ENCODE measurements around the gene PIK3CB.

PIK3CB gene

DNA sequence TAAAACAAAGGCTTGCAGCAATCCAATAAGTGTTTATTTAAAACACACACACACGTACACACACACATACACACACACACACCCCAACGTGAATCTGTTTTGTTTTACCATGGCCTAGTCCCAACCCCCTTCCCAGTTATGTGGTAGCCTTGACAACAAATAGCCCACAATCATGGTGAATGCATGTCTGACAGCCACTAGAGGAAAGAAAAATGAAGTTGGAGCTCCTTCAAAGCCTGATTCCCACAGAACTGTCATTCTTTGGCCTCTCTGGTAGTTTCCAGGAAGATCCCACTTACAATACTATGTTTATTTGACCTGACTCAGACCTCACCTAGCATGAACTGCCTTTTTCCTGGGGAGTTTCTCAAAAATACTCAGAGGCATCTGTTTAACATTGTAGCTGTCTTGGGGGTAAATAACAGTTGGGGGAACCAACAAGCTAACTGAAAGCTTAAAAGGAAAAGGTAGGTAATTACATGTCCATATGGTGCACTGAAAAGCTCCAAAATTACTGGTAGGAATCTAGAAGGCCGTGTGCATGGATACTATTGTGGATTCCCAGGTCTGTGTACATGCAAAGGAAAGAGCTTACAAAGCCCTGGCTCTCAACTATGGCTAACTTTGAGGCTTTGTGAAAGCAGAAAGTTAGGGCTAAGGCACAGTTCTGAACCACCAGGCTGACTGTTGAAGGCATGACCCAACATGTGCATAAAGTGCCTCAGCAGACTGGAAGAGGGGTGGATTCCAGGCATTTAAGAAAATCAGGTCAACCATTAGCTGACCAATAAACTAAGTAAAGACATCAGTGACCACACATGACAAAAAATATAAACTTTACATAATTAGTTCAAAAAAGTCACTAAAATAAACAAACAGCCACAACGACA lies 160.8 kb downstream of the PIK3CB start:
- Histone ChIP-seq H3K27ac (ENCODE audit: low read length) (no peak overlapping the region), H3K36me3 (ENCODE audit: insufficient read depth, low read depth, low read length) (peaks cover 17% of the 10 kb centered on the region; the same call in 1 of the 2 replicates), H3K9ac (ENCODE audit: low read depth, low read length) (no peak overlapping the region), H3K9me3 (ENCODE audit: insufficient read depth, low read depth, low read length) (no peaks in the 10 kb centered on the region; the same call in 1 of the 2 replicates), H3K4me3 (ENCODE audit: low read length) (no peak overlapping the region), H3K4me1 (ENCODE audit: insufficient read depth, low read length) (peaks cover 10% of the 10 kb centered on the region), H3K27me3 (ENCODE audit: insufficient read depth, low read length) (no peaks in the 10 kb centered on the region)

GRCh38 chr3:138670407-138670806 lies 164.3 kb downstream of the PIK3CB start:
- Histone ChIP-seq H3K36me3 (ENCODE audit: insufficient read depth, low read depth, low read length) (peaks cover 9% of the 10 kb centered on the region), H3K4me1 (ENCODE audit: insufficient read depth, low read length) (peaks cover 10% of the 10 kb centered on the region), H3K27me3 (ENCODE audit: insufficient read depth, low read length) (no peaks in the 10 kb centered on the region), H3K27ac (ENCODE audit: low read length) (no peak overlapping the region), H3K9me3 (ENCODE audit: insufficient read depth, low read depth, low read length) (no peaks in the 10 kb centered on the region), H3K4me3 (ENCODE audit: low read length) (no peak overlapping the region), H3K9ac (ENCODE audit: low read depth, low read length) (no peak overlapping the region)

DNA sequence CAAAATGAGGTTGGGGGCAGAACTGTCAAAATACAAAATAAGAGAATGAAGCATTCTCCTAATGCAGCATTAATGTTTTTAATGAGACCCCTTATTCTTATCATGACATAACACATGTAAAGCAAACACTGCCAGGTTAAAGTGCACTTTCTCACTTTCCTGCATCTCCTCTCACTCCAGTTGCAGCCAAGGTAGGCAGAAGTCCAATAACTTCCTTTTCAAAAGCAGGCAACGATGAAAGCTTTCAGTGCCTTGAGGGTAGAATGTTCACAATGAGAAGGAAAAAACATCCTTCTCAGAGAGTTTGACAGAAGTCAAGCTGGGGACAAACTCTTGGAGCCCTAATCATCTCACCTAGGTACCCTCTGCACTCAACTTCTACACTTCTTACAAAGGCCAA lies 166.6 kb downstream of the PIK3CB start:
- H3K4me3 ChIP-seq (ENCODE audit: low read length), result no peak overlapping the region
- no peak overlapping the region for H3K27ac ChIP-seq (ENCODE audit: low read length)
- peaks cover 3% of the 10 kb centered on the region; the same call in 1 of the 2 replicates for H3K4me1 ChIP-seq (ENCODE audit: insufficient read depth, low read length)
- H3K9me3 ChIP-seq (ENCODE audit: insufficient read depth, low read depth, low read length), result no peaks in the 10 kb centered on the region
- peaks cover 19% of the 10 kb centered on the region for H3K36me3 ChIP-seq (ENCODE audit: insufficient read depth, low read depth, low read length)
- H3K9ac ChIP-seq (ENCODE audit: low read depth, low read length), result no peak overlapping the region
- H3K27me3 ChIP-seq (ENCODE audit: insufficient read depth, low read length), result no peaks in the 10 kb centered on the region

- H3K4me1 ChIP-seq (ENCODE audit: insufficient read depth, low read length), result no peaks in the 10 kb centered on the region
- H3K9ac ChIP-seq (ENCODE audit: low read depth, low read length), result no peak overlapping the region
- no peak overlapping the region for H3K4me3 ChIP-seq (ENCODE audit: low read length)
- H3K27ac ChIP-seq (ENCODE audit: low read length), result no peak overlapping the region
- H3K9me3 ChIP-seq (ENCODE audit: insufficient read depth, low read depth, low read length), result no peaks in the 10 kb centered on the region
- peaks cover 40% of the 10 kb centered on the region for H3K36me3 ChIP-seq (ENCODE audit: insufficient read depth, low read depth, low read length)
- H3K27me3 ChIP-seq (ENCODE audit: insufficient read depth, low read length), result no peaks in the 10 kb centered on the region
Measured at GRCh38 chr3:138657508-138657907, 177.2 kb downstream of the PIK3CB start.

DNA sequence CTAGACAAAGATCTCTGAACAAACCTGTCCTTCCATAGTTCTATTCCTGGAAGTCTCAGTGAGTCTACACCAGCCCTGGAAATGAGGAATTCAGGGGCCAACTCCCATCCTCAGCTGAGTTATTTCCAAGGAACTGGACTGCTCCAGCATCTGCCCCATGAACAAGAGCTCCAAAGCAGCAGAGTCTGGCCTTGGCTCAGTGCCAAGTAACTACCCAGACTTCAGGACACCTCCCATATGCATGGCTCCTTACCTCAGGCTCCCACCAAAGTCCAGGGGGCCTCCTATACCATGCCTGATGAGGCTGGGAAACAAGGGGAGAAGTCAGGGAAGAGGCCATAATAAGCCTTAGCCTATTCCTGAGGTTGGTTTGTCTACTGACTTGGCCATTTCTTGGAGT lies 181.2 kb downstream of the PIK3CB start:
- no peaks in the 10 kb centered on the region for H3K4me1 ChIP-seq (ENCODE audit: insufficient read depth, low read length)
- H3K9ac ChIP-seq (ENCODE audit: low read depth, low read length), result no peak overlapping the region
- H3K4me3 ChIP-seq (ENCODE audit: low read length), result no peak overlapping the region
- H3K36me3 ChIP-seq (ENCODE audit: insufficient read depth, low read depth, low read length), result peaks cover 56% of the 10 kb centered on the region
- peaks cover 19% of the 10 kb centered on the region for H3K9me3 ChIP-seq (ENCODE audit: insufficient read depth, low read depth, low read length)
- H3K27ac ChIP-seq (ENCODE audit: low read length), result no peak overlapping the region
- H3K27me3 ChIP-seq (ENCODE audit: insufficient read depth, low read length), result no peaks in the 10 kb centered on the region

GRCh38 chr3:138649134-138649533 lies 185.6 kb downstream of the PIK3CB start:
- H3K27ac ChIP-seq (ENCODE audit: low read length), result no peak overlapping the region
- peaks cover 49% of the 10 kb centered on the region for H3K9me3 ChIP-seq (ENCODE audit: insufficient read depth, low read depth, low read length)

GRCh38 chr3:138646513-138646912 lies 188.2 kb downstream of the PIK3CB start:
- H3K27me3 ChIP-seq (ENCODE audit: insufficient read depth, low read length), result no peaks in the 10 kb centered on the region
- peaks cover 19% of the 10 kb centered on the region for H3K36me3 ChIP-seq (ENCODE audit: insufficient read depth, low read depth, low read length)
- H3K27ac ChIP-seq (ENCODE audit: low read length), result no peak overlapping the region
- no peaks in the 10 kb centered on the region for H3K4me1 ChIP-seq (ENCODE audit: insufficient read depth, low read length)
- peaks cover 73% of the 10 kb centered on the region for H3K9me3 ChIP-seq (ENCODE audit: insufficient read depth, low read depth, low read length)
- H3K4me3 ChIP-seq (ENCODE audit: low read length), result no peak overlapping the region
- no peak overlapping the region for H3K9ac ChIP-seq (ENCODE audit: low read depth, low read length)

More at GRCh38 chr3:138649134-138649533, 185.6 kb downstream of the PIK3CB start:
- Histone ChIP-seq H3K9ac (ENCODE audit: low read depth, low read length) (no peak overlapping the region), H3K27me3 (ENCODE audit: insufficient read depth, low read length) (no peaks in the 10 kb centered on the region), H3K36me3 (ENCODE audit: insufficient read depth, low read depth, low read length) (peaks cover 34% of the 10 kb centered on the region), H3K4me1 (ENCODE audit: insufficient read depth, low read length) (no peaks in the 10 kb centered on the region), H3K4me3 (ENCODE audit: low read length) (no peak overlapping the region)

DNA sequence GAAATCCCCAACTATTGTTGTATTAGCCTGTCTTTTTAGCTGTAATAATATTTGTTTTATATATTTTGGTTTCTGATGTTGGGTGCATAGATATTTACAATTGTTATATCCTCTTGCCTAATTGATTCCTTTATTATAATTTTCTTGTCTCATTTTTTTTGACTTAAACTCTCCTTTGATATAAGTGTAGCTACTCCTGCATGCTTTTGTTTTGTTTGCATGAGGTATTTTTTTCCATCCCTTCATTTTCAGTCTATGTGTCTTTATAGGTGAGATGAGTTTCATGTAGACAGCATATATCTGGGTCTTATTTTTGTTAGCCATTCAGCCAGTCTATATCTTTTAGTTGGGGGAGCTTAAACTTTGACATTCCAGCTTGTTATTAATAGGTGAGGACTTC lies 188.7 kb downstream of the PIK3CB start:
- H3K4me3 ChIP-seq (ENCODE audit: low read length), result no peak overlapping the region
- H3K27me3 ChIP-seq (ENCODE audit: insufficient read depth, low read length), result no peaks in the 10 kb centered on the region
- H3K9me3 ChIP-seq (ENCODE audit: insufficient read depth, low read depth, low read length), result peaks cover 75% of the 10 kb centered on the region
- no peaks in the 10 kb centered on the region for H3K4me1 ChIP-seq (ENCODE audit: insufficient read depth, low read length)
- H3K9ac ChIP-seq (ENCODE audit: low read depth, low read length), result no peak overlapping the region
- peaks cover 19% of the 10 kb centered on the region for H3K36me3 ChIP-seq (ENCODE audit: insufficient read depth, low read depth, low read length)
- no peak overlapping the region for H3K27ac ChIP-seq (ENCODE audit: low read length)

GRCh38 chr3:138642927-138643253 lies 191.8 kb downstream of the PIK3CB start:
- Histone ChIP-seq H3K4me3 (ENCODE audit: low read length) (no peak overlapping the region), H3K4me1 (ENCODE audit: insufficient read depth, low read length) (no peaks in the 10 kb centered on the region), H3K27ac (ENCODE audit: low read length) (no peak overlapping the region), H3K27me3 (ENCODE audit: insufficient read depth, low read length) (no peaks in the 10 kb centered on the region), H3K9ac (ENCODE audit: low read depth, low read length) (no peak overlapping the region), H3K9me3 (ENCODE audit: insufficient read depth, low read depth, low read length) (peaks cover 53% of the 10 kb centered on the region), H3K36me3 (ENCODE audit: insufficient read depth, low read depth, low read length) (no peaks in the 10 kb centered on the region)

GRCh38 chr3:138642226-138642926 lies 192.4 kb downstream of the PIK3CB start:
- no peak overlapping the region for H3K27ac ChIP-seq (ENCODE audit: low read length)
- H3K36me3 ChIP-seq (ENCODE audit: insufficient read depth, low read depth, low read length), result no peaks in the 10 kb centered on the region
- H3K9me3 ChIP-seq (ENCODE audit: insufficient read depth, low read depth, low read length), result peaks cover 53% of the 10 kb centered on the region
- no peaks in the 10 kb centered on the region for H3K4me1 ChIP-seq (ENCODE audit: insufficient read depth, low read length)
- H3K27me3 ChIP-seq (ENCODE audit: insufficient read depth, low read length), result no peaks in the 10 kb centered on the region
- H3K9ac ChIP-seq (ENCODE audit: low read depth, low read length), result no peak overlapping the region
- H3K4me3 ChIP-seq (ENCODE audit: low read length), result no peak overlapping the region

DNA sequence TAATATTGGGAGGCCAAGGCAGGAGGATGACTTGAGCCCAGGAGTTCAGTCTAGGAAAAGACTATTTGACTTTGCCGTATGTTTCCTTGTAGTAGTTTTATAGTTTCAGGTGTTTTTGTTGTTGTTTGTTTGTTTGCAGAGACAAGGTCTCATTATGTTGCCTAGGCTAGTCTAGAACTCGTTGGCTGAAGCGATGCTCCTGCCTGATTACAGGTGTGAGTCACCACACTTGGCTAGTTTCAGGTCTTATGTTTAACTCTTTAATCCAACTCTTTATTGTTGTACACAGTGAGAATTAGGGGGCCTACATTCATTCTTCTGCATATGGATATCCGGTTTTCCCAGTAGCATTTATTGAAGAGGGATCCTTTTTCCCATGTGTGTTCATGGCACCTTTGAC lies 194.2 kb downstream of the PIK3CB start:
- H3K36me3 ChIP-seq (ENCODE audit: insufficient read depth, low read depth, low read length), result no peaks in the 10 kb centered on the region
- no peaks in the 10 kb centered on the region for H3K27me3 ChIP-seq (ENCODE audit: insufficient read depth, low read length)
- H3K9me3 ChIP-seq (ENCODE audit: insufficient read depth, low read depth, low read length), result peaks cover 40% of the 10 kb centered on the region
- H3K27ac ChIP-seq (ENCODE audit: low read length), result no peak overlapping the region
- H3K4me1 ChIP-seq (ENCODE audit: insufficient read depth, low read length), result no peaks in the 10 kb centered on the region
- H3K9ac ChIP-seq (ENCODE audit: low read depth, low read length), result no peak overlapping the region
- no peak overlapping the region for H3K4me3 ChIP-seq (ENCODE audit: low read length)

- no peak overlapping the region for H3K9ac ChIP-seq (ENCODE audit: low read depth, low read length)
- H3K9me3 ChIP-seq (ENCODE audit: insufficient read depth, low read depth, low read length), result peaks cover 22% of the 10 kb centered on the region
- no peaks in the 10 kb centered on the region for H3K36me3 ChIP-seq (ENCODE audit: insufficient read depth, low read depth, low read length)
- no peak overlapping the region for H3K4me3 ChIP-seq (ENCODE audit: low read length)
- no peak overlapping the region for H3K27ac ChIP-seq (ENCODE audit: low read length)
- no peaks in the 10 kb centered on the region for H3K4me1 ChIP-seq (ENCODE audit: insufficient read depth, low read length)
- no peaks in the 10 kb centered on the region for H3K27me3 ChIP-seq (ENCODE audit: insufficient read depth, low read length)
Measured at GRCh38 chr3:138638641-138639040, 196.1 kb downstream of the PIK3CB start.

All from iPS-20b (cell line).